Mesodermal cell (in vitro differentiated cells): ENCODE results near the gene SLC13A5.

Experiments
- H3K27ac ChIP-seq: 2 replicates; pipeline ENCODE4 v1.7.0; 2013; ENCODE audit warnings: mild to moderate bottlenecking, low read depth, low read length, moderate library complexity; ENCODE audit not compliant: severe bottlenecking
- H3K36me3 ChIP-seq: 2 replicates; pipeline ENCODE4 v1.7.1; 2013; ENCODE audit warnings: mild to moderate bottlenecking, low read length, moderate library complexity; ENCODE audit not compliant: control insufficient read depth, insufficient read depth
- H3K4me1 ChIP-seq: one replicate; pipeline ENCODE4 v1.7.1; 2013; ENCODE audit warnings: mild to moderate bottlenecking, low read length; ENCODE audit not compliant: insufficient read depth, control insufficient read depth, poor library complexity, severe bottlenecking
- H3K4me3 ChIP-seq: 2 replicates; pipeline ENCODE4 v1.7.0; 2013; ENCODE audit warnings: low read length, control low read depth, mild to moderate bottlenecking; ENCODE audit not compliant: insufficient read depth, poor library complexity, severe bottlenecking; ENCODE audit errors: extremely low read depth
- H3K9me3 ChIP-seq: 2 replicates; pipeline ENCODE4 v1.7.1; 2013; ENCODE audit warnings: mild to moderate bottlenecking, low read length, moderate library complexity; ENCODE audit not compliant: control insufficient read depth
- WGBS, 2 experiments: methylation state at CpG; one replicate each; pipeline ENCODE4 v1.1.5; 2013; ENCODE audit warnings: missing lambda C conversion rate in 2 of 2; ENCODE audit not compliant: insufficient coverage in 2 of 2; 5-methylcytosine and 5-hydroxymethylcytosine counted together

The SLC13A5 gene

DNA sequence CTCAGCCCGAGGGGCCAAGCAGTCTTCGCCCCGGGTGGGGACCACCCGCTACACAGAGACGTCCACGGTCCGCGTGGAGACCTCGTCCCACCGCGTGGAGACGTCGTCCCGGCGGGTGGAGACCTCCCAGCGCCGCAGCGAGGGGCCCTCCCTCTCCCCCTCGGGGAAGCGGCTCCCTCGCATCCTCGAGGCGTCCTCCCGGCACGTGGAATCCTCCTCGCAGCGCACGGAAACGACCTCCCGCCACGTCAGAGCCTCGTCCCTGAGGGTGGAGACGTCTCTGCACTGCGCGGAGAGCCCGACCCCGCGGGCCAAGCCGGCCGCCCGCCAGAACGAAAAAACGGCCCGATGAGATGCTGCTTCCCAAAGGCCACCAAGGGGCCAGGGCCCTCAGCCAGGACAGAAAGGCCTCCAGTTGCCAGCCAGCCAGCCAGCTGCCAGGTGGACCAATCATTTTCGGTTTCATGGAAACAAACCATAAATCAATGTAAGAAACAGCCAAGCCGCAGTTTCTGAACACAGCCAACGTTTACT lies 61.2 kb downstream of the SLC13A5 start:
- Histone ChIP-seq H3K4me3 (peak overlapping the region; percentile 72), H3K4me1 (peaks cover 16% of the 10 kb centered on the region), H3K27ac (peak overlapping the region; percentile 33), H3K9me3 (no peaks in the 10 kb centered on the region), H3K36me3 (peaks cover 26% of the 10 kb centered on the region)
- 60% methylated on average over 45 to 47 of the region's 47 CpGs for WGBS, 2 experiments

DNA sequence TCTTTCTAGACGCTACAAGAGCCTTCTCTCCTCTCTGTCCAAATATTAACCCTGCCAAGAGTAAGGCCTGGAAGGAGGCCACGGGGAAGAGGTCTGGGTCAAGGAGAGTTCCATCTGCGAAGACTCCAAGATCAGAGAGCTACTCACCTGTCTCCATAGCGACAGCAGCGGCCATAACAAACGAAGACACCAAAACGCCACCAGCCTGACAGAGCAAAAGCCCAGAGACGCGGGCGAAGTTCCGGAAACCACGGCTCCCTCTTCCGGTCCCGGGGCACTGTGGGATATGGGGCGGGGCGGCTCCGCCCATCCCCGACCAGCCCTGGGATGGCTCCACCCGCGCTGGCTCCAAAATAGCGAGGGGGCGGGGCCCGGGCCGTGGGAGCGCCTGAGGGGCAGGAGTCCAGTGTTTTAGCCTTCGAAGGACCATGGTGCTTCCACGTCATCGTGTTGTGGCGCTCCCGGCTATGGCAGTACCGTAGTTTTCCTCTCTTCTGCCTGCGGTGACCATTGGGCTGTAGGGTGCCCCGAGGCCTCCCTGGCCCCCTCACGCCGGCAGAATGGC lies 61.7 kb downstream of the SLC13A5 start, which contains the start of the genes C17orf100 and MED31:
Gene C17orf100, plus strand, starts transcription at position 409 of the 565 bp plus-strand sequence. Its CDS starts 152 bp downstream, at position 561.
Gene MED31, minus strand, starts transcription at position 252 of the 565 bp plus-strand sequence. Its CDS starts 77 bp downstream, at position 175.
- WGBS, 2 experiments, result 5 to 6% methylated on average over 29 of the region's 35 CpGs
- peak within 1 kb of the TSS; percentile 98 for H3K27ac ChIP-seq
- no peaks in the 10 kb centered on the region for H3K9me3 ChIP-seq
- peaks cover 16% of the 10 kb centered on the region for H3K4me1 ChIP-seq
- H3K4me3 ChIP-seq, result peak within 1 kb of the TSS; percentile 72
- peaks cover 27% of the 10 kb centered on the region for H3K36me3 ChIP-seq

DNA sequence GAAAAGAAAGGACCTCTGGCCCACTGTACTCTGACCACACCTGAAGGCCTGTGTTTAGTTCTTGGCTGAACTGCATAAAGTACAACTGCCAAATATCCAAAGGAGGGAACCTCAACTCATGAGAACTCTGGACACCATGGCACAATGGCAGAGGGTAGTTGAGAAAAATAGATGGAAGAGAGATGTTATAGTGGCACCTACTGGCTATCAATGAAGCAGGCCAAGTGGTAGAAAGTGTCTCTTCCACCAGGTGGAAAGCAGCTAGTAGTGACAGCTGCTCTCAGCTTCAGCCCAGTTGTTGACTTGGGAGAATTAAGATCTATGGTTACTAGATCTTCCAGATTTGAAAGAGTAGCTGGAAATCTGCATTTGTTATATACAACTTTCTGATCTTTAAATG lies 65.0 kb downstream of the SLC13A5 start:
- H3K9me3 ChIP-seq, result no peaks in the 10 kb centered on the region
- H3K4me3 ChIP-seq, result no peak overlapping the region
- no peak overlapping the region for H3K27ac ChIP-seq
- peaks cover 4% of the 10 kb centered on the region for H3K4me1 ChIP-seq
- peaks cover 54% of the 10 kb centered on the region for H3K36me3 ChIP-seq

DNA sequence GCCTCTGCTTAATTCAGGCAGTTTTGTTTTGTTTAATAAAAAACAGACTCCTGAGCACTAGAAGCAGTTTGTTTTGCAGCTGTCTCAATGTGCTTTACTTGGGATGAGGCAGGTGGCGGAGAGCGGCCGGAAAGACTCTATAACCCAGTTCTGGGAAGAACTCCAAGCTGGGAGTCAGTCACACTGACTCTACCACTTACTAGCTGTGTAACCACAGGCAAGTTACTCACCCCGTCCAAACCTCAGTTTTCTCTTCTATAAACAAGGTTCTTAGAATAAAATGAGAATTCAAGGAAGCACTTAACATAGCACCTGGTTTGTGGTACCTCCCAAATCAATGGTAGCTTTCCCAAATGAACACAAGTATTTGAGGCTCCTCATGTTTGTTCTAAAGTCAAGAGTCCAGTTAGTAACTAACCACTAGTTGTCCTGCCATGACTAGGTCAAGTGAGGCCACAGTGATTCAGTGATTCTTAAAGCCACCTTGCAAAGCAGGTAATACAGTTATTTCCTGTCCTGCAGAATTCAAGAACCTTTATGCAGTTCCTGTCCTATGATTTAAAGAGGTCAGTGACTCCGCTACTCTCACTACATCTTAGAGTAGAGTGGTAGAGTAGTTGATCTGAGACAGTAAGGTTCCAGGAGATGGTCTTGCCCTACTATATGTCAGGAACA lies 69.6 kb downstream of the SLC13A5 start:
- Histone ChIP-seq H3K9me3 (no peaks in the 10 kb centered on the region), H3K4me3 (no peak overlapping the region), H3K4me1 (peaks cover 14% of the 10 kb centered on the region), H3K36me3 (peaks cover 45% of the 10 kb centered on the region), H3K27ac (no peak overlapping the region)
- 91% methylated on average over 3 of the region's 5 CpGs; no CpG with 5 or more reads in 1 of the 2 experiments for WGBS, 2 experiments

DNA sequence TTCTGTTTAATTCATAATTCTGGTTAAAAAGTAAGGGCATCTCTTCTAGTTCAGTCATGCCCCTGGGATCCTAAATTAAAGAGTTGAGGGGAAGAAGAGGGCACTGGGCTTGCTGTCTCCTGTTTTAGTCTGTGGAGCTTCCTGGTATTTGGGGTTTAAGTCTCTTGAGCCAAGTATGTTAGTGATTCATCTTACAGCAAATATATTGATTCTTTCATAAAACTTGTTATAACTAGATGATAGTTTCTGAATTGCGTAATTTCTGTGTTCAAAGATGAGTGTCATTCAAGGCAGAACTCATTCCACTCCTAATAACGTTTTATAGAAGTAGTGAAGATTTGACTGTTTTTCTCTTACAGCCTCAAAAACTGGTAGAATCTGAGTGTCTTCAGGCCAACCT lies 70.6 kb downstream of the SLC13A5 start:
- Histone ChIP-seq H3K36me3 (peaks cover 36% of the 10 kb centered on the region), H3K9me3 (no peaks in the 10 kb centered on the region), H3K27ac (no peak overlapping the region), H3K4me3 (no peak overlapping the region), H3K4me1 (peaks cover 14% of the 10 kb centered on the region)
- no CpG with 5 or more reads among the region's 2 CpGs for WGBS, 2 experiments

DNA sequence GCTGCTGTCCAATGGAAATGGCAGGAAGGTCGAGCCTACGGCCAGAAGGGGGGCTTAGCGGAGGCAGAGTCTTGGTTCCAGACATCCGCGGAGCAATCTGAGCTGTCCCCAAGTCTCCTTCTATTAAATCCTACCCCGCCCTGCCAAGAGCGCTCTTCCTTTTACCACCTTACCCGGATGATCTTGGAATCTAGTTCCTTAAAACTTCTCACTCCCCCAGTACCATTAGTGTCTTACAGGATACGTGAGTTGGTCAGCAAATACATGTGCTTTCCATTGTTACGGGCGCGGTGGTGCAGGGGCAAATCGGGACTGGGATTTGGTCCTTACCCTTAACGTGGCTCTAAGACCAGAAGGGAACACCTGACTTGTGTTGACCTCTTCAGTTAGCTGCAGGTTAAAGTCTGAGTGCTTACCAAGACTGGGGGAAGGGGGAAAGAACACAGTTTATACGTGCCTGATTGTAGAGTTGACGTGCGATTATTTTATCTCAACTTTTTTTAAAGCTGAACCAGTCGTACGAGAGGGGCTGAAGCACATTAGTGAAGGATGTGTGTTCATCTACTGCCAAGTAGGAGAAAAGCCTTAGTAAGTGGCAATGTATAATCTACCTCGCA lies 71.8 kb downstream of the SLC13A5 start:
- Histone ChIP-seq H3K4me3 (peak overlapping the region; percentile 80), H3K36me3 (peaks cover 30% of the 10 kb centered on the region), H3K9me3 (no peaks in the 10 kb centered on the region), H3K27ac (peak overlapping the region; percentile 90), H3K4me1 (peaks cover 14% of the 10 kb centered on the region)
- 2 to 4% methylated on average over 19 of the region's 20 CpGs for WGBS, 2 experiments

DNA sequence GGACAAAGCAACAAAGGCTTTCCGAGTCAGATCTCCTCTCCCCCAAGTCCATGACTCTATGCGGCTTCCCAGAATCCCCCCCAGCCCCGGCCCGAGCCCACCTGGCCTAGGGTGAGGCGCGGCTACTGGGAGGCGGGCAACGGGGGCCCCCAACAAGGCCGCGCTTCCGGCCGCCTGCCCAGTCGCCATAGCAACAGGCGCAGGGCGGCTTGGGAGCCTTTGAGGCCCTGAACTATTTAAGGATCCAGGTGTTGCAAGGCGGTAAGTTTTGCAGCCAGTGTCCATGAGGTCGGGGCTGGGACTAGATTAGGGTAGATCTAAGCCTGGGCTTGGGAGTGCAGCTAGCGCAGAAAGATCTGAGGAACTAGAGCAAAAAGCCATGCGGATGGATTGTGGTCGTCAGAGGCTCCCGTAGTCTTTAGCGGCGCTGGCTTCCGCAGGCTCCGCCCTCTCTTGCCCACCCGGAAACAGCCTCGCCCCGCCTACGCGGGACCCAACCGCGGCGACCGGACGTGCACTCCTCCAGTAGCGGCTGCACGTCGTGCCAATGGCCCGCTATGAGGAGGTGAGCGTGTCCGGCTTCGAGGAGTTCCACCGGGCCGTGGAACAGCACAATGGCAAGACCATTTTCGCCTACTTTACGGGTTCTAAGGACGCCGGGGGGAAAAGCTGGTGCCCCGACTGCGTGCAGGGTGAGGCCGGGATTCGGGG lies 72.5 kb downstream of the SLC13A5 start, which contains the start of the genes KIAA0753 and TXNDC17:
Gene KIAA0753, minus strand, starts transcription at position 176 of the 711 bp plus-strand sequence. CDS start 5,608 bp downstream, outside the sequence.
Gene TXNDC17, plus strand, starts transcription at position 525 of the 711 bp plus-strand sequence. Its CDS starts 23 bp downstream, at position 548.
- Histone ChIP-seq H3K27ac (peak within 1 kb of the TSS; percentile 90), H3K36me3 (peaks cover 29% of the 10 kb centered on the region), H3K4me1 (peaks cover 14% of the 10 kb centered on the region), H3K4me3 (peak within 1 kb of the TSS; percentile 80), H3K9me3 (no peaks in the 10 kb centered on the region)
- WGBS, 2 experiments, result 0 to 1% methylated on average over 38 to 46 of the region's 52 CpGs

DNA sequence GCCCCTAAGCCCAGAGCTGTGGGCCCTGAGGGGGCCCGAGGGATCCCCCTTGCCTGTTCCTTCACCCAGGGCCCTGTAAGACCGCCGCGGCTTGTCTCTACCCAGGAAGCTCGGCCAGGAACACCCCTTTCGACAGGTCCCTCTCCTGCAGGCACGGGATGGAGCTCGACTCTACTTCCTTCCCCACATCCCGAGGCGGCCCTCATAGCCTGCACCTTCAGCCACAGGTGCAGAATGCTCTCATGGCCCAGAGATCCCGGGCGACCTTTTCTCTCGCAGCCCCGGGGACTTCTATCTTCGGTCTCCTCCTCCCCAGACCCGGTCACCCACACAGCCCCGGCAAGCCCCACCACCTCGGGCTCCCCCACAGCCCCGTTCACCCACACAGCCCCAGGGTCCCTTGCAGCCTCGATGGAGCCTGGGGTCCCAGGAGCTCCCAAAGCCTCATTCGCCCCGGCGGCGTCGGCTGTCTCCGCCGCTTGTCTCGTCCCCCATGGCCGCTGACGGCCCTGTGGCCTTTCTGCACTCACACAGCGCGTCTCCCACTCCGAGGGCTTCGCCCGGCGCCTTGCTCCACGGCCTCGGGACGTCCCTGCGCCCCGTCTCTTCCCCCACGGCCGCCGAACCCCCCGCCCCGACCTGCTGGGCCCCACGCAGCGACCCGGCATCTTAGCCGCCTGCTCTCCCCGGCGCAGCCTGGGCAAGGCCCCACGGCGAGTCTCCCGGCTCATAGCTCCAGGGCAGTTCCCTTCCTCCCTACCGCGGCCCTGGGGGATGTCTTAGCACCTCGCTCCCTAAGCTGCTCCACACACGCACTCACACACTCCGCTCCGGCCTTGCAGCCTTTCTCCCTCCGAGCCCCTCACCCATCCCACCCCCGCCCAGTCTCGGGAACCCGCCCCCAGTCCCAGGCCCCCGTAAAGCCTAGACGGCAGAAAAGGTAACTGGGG lies 73.3 kb downstream of the SLC13A5 start:
- Histone ChIP-seq H3K36me3 (peaks cover 28% of the 10 kb centered on the region), H3K27ac (peak overlapping the region; percentile 90), H3K9me3 (no peaks in the 10 kb centered on the region), H3K4me3 (peak overlapping the region; percentile 80), H3K4me1 (peaks cover 14% of the 10 kb centered on the region)
- WGBS, 2 experiments, result 1 to 2% methylated on average over 39 to 58 of the region's 67 CpGs

DNA sequence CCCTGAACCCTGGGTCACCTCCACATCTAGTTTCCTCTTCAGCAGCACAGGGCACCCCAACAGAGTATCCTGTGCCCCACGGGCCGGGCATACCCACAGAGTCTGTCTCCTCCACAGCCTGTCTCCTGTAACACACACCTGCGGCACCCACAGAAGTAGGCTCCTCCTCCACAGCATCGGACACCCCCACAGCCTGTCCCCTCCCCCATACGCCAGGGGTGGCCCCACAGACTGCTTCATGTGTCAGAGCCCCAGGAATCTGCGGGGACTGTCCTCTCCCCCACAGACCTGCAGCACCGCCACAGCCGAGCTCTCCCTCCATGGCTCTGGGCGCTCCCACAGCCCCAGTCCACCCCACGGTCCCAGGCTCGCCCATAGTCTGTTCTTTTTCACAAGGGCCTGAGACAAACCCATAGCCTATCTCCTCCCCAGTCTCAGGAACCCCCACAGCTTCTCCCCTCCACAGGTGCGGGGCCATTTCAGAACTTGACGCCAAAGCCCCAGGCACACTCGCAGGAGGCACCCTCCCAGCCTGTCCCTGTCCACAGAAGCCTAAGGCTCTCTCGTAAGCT lies 74.1 kb downstream of the SLC13A5 start:
- Histone ChIP-seq H3K9me3 (no peaks in the 10 kb centered on the region), H3K36me3 (peaks cover 28% of the 10 kb centered on the region), H3K27ac (no peak overlapping the region), H3K4me1 (peaks cover 14% of the 10 kb centered on the region), H3K4me3 (peak overlapping the region; percentile 80)
- 55 to 63% methylated on average over 8 to 14 of the region's 15 CpGs for WGBS, 2 experiments
